ENCODE results near the gene SDR42E1.
A peak's percentile ranks its signal among the peaks of the same experiment; 100 is the strongest.

The SDR42E1 gene, protein sequence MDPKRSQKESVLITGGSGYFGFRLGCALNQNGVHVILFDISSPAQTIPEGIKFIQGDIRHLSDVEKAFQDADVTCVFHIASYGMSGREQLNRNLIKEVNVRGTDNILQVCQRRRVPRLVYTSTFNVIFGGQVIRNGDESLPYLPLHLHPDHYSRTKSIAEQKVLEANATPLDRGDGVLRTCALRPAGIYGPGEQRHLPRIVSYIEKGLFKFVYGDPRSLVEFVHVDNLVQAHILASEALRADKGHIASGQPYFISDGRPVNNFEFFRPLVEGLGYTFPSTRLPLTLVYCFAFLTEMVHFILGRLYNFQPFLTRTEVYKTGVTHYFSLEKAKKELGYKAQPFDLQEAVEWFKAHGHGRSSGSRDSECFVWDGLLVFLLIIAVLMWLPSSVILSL

DNA sequence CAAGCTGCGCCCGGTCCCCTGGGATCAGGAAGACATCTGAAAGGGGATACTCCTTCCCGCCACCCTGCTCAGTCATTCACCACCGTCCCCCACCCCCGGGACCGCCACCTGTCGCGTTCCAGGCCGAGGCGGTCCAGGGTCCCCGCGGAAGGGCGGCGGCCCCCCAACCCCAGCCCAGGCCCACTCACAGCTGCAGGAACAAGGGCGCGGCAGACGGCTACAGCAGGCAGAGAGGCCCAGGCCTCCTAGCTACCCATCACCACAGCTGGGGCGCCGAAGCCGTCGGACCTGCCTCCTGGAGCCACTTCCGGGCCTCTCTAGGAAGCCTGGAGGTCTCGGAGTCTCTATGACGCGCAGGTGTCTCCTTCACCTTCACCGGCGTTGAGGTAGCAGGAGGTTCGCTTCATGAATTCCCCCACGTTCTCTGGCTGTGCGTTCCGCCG is at the start of gene SDR42E1:
Gene SDR42E1 (minus strand): TSS at position 272 of the 443 bp plus-strand sequence. CDS start 10,612 bp downstream, outside the sequence.
- Histone ChIP-seq H3K27me3 (replicated peaks) (peaks cover 3% of the 10 kb centered on the region), H3K4me3 (ENCODE audit: low read depth, low read length) (peak within 1 kb of the TSS; percentile 39), H3K27ac (no peak within 1 kb of the TSS), H3K36me3 (replicated peaks) (no peaks in the 10 kb centered on the region)
- in situ Hi-C loops (cut with HindIII; ENCODE audit: low pct_ligation_motif_present, low sequenced_read_pairs), result no loop called here
- no peak for DNase-seq
- TF ChIP-seq, protein P1, sequence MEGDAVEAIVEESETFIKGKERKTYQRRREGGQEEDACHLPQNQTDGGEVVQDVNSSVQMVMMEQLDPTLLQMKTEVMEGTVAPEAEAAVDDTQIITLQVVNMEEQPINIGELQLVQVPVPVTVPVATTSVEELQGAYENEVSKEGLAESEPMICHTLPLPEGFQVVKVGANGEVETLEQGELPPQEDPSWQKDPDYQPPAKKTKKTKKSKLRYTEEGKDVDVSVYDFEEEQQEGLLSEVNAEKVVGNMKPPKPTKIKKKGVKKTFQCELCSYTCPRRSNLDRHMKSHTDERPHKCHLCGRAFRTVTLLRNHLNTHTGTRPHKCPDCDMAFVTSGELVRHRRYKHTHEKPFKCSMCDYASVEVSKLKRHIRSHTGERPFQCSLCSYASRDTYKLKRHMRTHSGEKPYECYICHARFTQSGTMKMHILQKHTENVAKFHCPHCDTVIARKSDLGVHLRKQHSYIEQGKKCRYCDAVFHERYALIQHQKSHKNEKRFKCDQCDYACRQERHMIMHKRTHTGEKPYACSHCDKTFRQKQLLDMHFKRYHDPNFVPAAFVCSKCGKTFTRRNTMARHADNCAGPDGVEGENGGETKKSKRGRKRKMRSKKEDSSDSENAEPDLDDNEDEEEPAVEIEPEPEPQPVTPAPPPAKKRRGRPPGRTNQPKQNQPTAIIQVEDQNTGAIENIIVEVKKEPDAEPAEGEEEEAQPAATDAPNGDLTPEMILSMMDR (IDR thresholded peaks at IDR 0.05; ENCODE audit: low read depth, low read length, missing control alignments), result no peak

DNA sequence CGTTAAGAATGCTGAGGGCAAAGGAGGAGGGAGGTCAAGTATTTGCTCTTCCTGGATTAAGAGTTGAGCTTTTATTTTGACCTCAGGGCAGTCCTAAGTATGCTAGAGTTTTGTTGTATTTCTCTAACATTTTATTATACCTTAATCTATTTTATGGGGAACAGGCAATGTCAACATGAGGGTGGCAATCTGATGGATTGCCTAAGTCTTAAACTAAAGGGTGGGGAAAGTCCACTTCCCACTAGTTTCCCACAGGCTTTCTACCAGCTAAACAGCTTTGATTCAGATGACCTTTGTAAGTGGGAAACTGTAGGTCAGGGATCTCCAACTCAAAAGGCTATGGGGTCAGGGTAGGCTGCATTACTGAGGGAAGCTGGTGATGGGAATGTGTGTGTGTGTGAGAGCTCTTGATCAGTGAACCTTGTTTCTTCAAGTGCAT is 48.7 kb upstream of the SDR42E1 start:
- Histone ChIP-seq H3K27ac (no peak overlapping the region), H3K27me3 (replicated peaks) (peaks cover 4% of the 10 kb centered on the region), H3K36me3 (replicated peaks) (no peaks in the 10 kb centered on the region), H3K4me3 (ENCODE audit: low read depth, low read length) (no peak overlapping the region)
- in situ Hi-C loops (cut with HindIII; ENCODE audit: low pct_ligation_motif_present, low sequenced_read_pairs), result no loop called here
- TF ChIP-seq, protein P1 (IDR thresholded peaks at IDR 0.05; ENCODE audit: low read depth, low read length, missing control alignments), result no peak
- no peak for DNase-seq

DNA sequence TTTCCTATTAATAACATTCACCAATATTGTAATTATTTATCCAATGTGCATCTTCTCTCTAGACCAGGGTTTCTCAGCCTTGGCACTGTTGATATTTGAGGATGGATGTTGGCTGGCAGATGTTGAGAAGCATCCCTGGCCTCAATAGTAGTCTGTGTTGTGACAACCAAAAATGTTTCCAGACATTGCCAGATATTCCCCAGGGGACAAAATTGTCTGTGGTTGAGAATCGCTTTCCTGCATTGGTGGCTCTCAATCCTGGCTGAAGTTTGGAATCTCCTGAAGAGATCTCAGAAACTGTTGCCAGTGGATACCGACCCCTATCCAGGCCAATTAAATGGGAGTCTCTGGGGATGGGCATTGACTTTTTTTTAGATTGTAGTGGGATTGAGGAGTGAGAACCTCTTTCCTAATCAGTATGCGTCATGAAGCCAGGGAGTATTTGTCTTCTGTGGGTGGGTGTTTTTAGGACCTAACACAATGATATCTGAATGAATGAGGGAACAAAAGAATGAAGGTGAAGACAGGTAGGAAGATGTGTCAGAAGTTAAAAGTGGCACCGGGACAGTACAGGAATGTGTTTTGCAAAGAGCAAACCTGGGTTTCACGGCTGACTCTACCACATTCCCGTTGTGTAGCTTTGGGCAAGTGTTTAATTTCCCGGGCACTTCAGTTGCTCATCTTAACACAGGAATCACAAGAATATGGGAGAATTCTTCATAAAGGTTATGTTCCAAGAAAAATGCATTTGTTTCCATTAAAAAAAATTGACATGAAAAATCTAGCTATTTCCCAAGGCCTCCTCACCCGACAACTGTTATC is 48.1 kb upstream of the SDR42E1 start:
- Histone ChIP-seq H3K4me3 (ENCODE audit: low read depth, low read length) (no peak overlapping the region), H3K36me3 (replicated peaks) (no peaks in the 10 kb centered on the region), H3K27ac (no peak overlapping the region), H3K27me3 (replicated peaks) (peaks cover 4% of the 10 kb centered on the region)
- TF ChIP-seq, protein P1 (IDR thresholded peaks at IDR 0.05; ENCODE audit: low read depth, low read length, missing control alignments), result no peak
- in situ Hi-C loops (cut with HindIII; ENCODE audit: low pct_ligation_motif_present, low sequenced_read_pairs), result no loop called here
- DNase-seq, result no peak

DNA sequence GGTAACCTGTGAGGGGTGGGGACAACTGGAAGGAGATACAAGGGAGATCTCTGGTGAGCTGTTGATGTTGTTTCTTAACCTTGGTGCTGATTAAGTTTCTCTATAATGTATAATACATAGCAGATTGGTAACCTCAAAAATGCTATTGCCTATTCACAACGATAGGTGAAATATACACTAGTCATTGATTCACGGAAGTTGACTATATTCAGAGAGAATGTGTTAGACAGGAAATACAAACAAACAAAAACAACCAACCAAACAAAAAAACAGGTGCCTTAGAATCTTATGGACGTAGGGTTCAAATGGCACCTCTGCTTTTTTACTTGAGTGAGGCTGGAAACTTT is 45.3 kb upstream of the SDR42E1 start:
- TF ChIP-seq, protein P1 (IDR thresholded peaks at IDR 0.05; ENCODE audit: low read depth, low read length, missing control alignments), result no peak
- Histone ChIP-seq H3K4me3 (ENCODE audit: low read depth, low read length) (no peak overlapping the region), H3K27me3 (replicated peaks) (peaks cover 4% of the 10 kb centered on the region), H3K36me3 (replicated peaks) (no peaks in the 10 kb centered on the region), H3K27ac (no peak overlapping the region)
- DNase-seq, result no peak
- in situ Hi-C loops (cut with HindIII; ENCODE audit: low pct_ligation_motif_present, low sequenced_read_pairs), result no loop called here

DNA sequence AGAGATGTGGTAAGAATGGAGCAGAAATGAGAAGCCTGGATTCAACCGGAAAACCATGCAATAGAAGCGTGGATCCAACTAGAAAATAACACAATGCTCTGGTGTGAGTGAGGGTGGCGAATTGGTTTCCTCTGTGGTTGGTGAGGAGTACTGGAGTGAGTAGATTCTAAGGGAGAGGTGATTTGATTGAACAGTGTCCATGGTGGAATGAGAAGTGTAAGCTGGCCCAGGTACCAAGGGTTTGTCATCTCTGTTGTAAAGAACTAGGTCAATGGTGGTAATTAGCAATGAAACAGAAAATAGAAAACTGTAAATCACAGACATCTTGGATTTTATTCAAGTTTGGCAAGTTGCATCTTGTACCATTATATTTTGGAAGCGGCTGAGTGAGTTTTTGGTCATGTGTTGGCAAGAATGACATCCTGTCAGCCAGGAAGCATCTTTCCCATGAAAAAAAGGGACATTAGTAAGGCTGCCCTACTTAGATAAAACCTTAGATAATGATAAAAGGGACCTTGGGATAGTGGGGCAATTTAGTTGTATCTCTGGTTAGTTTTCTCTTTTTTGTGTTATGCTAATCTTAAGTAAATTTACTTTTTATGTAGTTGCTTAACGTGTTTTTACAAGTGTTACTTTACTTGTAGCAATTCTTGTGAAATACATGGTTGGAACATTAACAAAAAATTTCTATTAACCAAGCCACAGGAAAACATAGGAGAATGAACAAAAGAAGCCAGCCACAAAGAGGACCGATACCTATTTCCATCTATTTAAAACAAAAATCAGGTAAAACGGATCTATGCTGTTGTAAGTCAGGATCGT is 44.7 kb upstream of the SDR42E1 start:
- Histone ChIP-seq H3K36me3 (replicated peaks) (no peaks in the 10 kb centered on the region), H3K27me3 (replicated peaks) (peaks cover 4% of the 10 kb centered on the region), H3K4me3 (ENCODE audit: low read depth, low read length) (no peak overlapping the region), H3K27ac (no peak overlapping the region)
- DNase-seq, result no peak
- TF ChIP-seq, protein P1 (IDR thresholded peaks at IDR 0.05; ENCODE audit: low read depth, low read length, missing control alignments), result no peak
- in situ Hi-C loops (cut with HindIII; ENCODE audit: low pct_ligation_motif_present, low sequenced_read_pairs), result no loop called here
